GM12874 (cell line): ENCODE data around the gene PEX10.

Experiments used
- TF ChIP-seq, protein P1 (sequence below): IDR thresholded peaks from 2 replicates; pipeline ENCODE4 v1.5.1; 2011; ENCODE audit warnings: low read depth, mild to moderate bottlenecking, control low read depth, low read length, moderate library complexity; ENCODE audit not compliant: insufficient read depth

The PEX10 gene

DNA sequence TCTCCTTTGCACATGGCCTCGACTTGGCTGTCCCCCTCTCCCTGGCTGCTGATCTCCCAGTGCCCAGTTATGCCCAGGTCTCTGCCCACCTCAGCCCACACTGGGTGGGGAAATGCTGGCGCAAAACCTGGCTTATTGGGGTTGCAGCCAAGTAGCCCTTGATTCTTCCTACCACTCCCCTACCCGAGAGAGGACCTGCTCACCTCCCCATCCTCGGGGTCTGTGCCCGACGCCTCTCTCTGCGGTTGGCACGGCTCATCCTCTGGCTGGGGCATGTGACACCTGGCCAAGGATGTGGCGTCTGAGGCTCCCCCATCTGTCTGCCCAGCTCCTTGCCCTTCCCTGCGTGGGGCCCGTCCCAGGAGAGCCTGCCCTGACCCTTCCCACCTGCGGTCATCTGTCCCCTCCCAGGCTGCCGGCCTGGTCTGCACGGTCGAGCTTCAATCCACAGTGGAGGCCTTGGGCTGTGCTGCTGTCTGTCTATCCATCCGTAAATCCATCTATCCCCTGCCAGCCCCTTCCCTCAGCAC lies 6.5 kb upstream of the PEX10 start:
- TF ChIP-seq, protein P1, sequence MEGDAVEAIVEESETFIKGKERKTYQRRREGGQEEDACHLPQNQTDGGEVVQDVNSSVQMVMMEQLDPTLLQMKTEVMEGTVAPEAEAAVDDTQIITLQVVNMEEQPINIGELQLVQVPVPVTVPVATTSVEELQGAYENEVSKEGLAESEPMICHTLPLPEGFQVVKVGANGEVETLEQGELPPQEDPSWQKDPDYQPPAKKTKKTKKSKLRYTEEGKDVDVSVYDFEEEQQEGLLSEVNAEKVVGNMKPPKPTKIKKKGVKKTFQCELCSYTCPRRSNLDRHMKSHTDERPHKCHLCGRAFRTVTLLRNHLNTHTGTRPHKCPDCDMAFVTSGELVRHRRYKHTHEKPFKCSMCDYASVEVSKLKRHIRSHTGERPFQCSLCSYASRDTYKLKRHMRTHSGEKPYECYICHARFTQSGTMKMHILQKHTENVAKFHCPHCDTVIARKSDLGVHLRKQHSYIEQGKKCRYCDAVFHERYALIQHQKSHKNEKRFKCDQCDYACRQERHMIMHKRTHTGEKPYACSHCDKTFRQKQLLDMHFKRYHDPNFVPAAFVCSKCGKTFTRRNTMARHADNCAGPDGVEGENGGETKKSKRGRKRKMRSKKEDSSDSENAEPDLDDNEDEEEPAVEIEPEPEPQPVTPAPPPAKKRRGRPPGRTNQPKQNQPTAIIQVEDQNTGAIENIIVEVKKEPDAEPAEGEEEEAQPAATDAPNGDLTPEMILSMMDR = no peak

DNA sequence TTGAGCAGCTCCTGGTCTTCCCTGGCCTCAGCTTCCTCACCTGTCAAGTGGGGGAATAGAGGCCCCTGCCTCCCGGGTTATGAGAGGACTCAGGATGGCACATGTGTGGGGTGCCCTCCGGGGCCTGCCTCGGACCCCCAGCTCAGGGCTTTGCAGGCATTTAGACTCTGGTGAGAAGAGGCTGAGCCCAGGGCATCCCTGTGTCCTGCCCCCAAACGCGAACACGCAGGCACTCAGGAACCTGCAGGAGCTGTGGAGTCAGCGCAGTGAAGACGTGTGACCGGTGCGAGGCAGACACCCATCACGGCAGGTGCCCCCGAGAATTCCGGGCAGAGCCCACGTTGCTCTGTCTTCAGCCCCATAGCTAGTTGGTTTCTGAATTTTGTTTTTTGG lies 5.5 kb upstream of the PEX10 start:
- TF ChIP-seq, protein P1 = no peak

DNA sequence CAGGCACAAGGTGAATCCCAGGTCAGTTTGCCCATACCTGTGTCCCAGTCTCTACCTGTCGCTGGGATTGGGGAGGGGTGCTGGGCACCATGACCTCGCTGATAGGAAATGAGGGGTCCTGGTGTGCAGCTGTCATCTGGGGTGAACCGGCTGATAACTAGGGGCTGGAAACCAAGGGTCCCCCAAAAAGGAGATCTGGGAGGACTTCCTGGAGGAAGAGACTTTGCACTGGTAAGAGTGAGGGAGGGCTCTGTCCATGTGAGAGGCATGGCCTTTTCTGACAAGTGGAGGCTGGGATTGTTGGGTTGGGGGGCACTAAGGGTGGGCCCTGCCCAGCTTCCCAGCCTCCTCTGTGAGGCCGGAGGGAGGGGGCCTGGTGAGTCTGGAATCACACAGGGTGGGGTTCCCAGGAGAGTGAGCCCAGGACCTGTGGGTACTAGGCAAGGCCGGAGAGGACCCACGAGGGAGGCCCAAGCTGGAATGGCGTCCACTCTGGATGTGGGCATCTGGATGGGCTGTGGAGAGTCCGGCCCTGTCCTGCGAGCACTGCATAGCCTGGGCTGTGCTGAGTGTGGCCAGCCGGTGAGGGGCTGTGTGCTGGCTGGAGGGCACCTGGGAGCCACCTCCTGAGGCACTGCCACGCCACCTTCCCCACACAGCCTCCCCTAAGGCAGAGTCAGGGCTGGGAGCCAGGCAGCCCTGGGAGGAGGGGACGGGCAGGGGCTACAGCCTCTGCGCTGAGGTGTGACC lies 4.9 kb upstream of the PEX10 start:
- TF ChIP-seq, protein P1 = no peak

DNA sequence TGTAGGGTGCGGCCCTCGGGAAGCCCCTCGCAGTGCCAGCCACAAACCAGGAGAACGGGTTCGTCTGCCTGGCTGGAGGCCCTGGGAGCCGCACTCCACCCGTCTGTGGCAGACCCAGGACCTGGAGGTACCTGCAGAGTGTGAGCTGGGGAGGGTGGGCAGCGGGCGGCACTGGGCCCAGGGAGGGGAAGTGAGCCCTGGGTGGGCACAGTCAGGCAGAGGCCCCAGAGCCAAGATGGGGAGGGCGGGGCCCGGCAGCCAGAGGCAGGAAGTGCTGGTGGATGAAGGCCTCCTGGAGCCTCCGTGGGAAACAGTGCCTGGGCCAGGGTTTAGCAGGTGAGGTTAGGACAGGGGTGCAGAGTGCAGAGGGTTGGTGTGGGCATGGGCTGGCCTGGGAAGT lies 4.0 kb upstream of the PEX10 start:
- TF ChIP-seq, protein P1 = no peak

DNA sequence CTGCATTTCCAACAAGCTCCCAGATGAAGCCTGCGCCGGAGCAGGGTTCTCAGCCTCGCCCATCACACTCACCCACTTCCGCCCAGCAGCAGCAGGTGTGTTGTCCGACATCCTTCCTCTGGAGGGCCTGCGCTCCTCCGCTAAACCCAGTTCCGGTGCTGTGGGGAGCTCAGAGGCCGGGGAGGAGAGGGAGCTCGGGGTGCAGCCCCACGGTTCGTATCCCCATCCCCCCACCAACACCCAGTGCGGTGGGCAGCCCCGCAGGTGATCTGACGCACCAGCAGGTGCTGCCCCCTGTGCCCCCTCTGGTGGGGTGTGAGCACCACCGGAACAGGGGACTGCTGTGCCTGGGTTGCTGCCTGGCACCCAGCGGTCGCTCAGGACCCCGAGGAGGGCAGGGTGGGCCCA lies 3.4 kb upstream of the PEX10 start:
- TF ChIP-seq, protein P1 = no peak

DNA sequence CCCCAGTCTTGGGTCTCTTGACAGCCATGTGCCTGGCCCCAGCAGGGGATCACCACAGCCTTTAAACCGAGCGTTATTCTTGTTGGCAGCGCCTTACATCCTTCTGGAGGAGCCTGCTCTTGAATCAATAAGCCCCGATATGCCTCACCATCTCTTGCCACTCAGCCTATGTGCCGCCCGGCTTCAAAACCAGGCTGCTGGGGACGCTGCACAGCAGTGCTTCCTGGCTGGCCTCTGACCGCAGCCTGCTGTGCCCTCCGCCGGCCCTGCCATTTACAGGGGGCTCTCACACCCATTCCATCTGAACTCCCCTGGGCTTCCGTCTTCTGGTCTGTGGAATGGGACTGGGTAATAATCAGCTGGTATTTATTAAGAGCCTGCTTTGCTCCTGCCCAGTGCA lies 3.0 kb upstream of the PEX10 start:
- TF ChIP-seq, protein P1 = no peak

DNA sequence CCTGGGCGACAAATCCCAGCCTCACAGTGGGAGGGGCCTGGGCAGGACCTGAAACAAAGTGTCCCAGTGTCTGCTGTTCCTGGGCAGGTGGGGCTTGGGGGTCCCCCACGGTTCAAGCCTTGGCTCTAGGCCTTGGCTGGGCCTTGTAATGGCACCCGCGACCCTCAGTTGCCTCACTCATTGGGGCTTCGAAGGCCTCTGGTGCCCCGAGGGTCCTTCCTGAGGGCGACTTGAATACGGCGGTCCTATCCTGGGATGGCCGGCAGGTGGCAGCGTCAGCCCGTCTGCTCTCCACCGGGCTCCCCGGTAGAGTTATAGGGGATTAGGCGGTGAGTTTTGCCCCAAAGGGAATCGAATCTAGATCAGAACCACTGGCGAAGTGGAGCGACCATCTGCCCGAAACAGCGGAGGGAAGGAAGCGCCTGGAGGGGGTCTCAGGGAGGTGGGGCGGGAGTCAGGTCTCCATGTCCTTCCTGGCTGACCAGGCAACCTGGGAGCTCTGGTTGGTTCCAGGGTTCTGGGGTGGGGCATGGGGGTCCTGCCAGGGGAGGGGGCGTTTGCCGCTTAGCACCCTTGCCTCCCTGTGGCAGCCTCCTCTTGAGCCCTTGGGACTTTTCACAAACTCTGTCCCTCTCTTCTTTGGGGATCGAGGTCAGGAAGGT lies 2.1 kb upstream of the PEX10 start:
- TF ChIP-seq, protein P1 = peak; percentile 87
